H1 (cell line): Measurements from ENCODE around the gene HES7. TPM values are rescaled to one million over a fixed set of nuclear protein-coding genes. Genes with fewer than 3 reads are reported as not detected.
"Not testable (repeated sequence)": the region's sequence is repeated elsewhere in the genome, so short reads cannot be mapped to it uniquely, and the experiment has no call there.

Source experiments
- CTCF ChIA-PET: fragments of 300-600 bp; sonication (Branson Sonifier 250); formaldehyde crosslinking; loops from one replicate; lab custom pipeline; 2021; ENCODE audit not compliant: partially characterized antibody; lab: Charles Lee
- POLR2A ChIA-PET: fragments of 300-600 bp; sonication (Branson Sonifier 250); formaldehyde crosslinking; loops from one replicate; lab custom pipeline; 2021; ENCODE audit warnings: inconsistent platforms; ENCODE audit not compliant: partially characterized antibody; lab: Charles Lee
- DNase-seq, 2 experiments: peaks; one replicate each; pipeline versions ENCODE4 v3.0.0 to v3.0.0-alpha.2; 2010 to 2022; ENCODE audit warnings: low spot score in 2 of 2, low read depth in 1 of 2, mixed read lengths in 1 of 2
- FAIRE-seq: peaks from 2 replicates; lab custom pipeline; 2011; peaks lifted over from hg19 to GRCh38; lab: Jason Lieb, UNC
- H2AFZ ChIP-seq: 2 replicates; pipeline ENCODE4 v1.8.1; 2012; ENCODE audit warnings: low read length, inconsistent platforms
- H2AK5ac ChIP-seq: 2 replicates; pipeline ENCODE4 v1.6.1; 2013; ENCODE audit warnings: low read depth, low read length
- H2BK120ac ChIP-seq: replicated peaks from 2 replicates; pipeline ENCODE3; 2013; ENCODE audit warnings: low read depth, low read length, inconsistent platforms
- H2BK12ac ChIP-seq: 2 replicates; pipeline ENCODE4 v1.6.1; 2013; ENCODE audit warnings: low read depth, low read length
- H2BK15ac ChIP-seq: 2 replicates; pipeline ENCODE4 v1.6.1; 2013; ENCODE audit warnings: low read length
- H2BK20ac ChIP-seq: 2 replicates; pipeline ENCODE4 v1.6.1; 2013; ENCODE audit warnings: low read length
- H2BK5ac ChIP-seq: 2 replicates; pipeline ENCODE4 v1.6.1; 2013; ENCODE audit warnings: low read depth, low read length
- H3K14ac ChIP-seq: 2 replicates; pipeline ENCODE4 v1.6.1; 2013; ENCODE audit warnings: inconsistent platforms; ENCODE audit not compliant: insufficient read length
- H3K18ac ChIP-seq: 2 replicates; pipeline ENCODE4 v1.6.1; 2013; ENCODE audit warnings: low read length; ENCODE audit errors: extremely low read depth
- H3K23ac ChIP-seq: 2 replicates; pipeline ENCODE4 v1.6.1; 2013; ENCODE audit warnings: inconsistent platforms; ENCODE audit not compliant: insufficient read length
- H3K23me2 ChIP-seq: 2 replicates; pipeline ENCODE4 v1.6.1; 2013; ENCODE audit warnings: low read depth, low read length
- H3K27ac ChIP-seq: 2 replicates; pipeline ENCODE4 v1.6.1; 2011; ENCODE audit warnings: low read depth, low read length, inconsistent platforms
- H3K27me3 ChIP-seq, 4 experiments: replicated peaks in 1 of 4; 1 replicate in 1 of 4; 2 replicates in 3 of 4; pipeline versions ENCODE4 v1.6.1 to v1.8.1; 2011 to 2013; ENCODE audit warnings: low read length in 3 of 4, mild to moderate bottlenecking in 3 of 4, inconsistent platforms in 2 of 4, mixed read lengths in 2 of 4, moderate library complexity in 1 of 4; ENCODE audit not compliant: control insufficient read depth in 3 of 4, insufficient read depth in 3 of 4; ENCODE audit errors: extremely low read depth in 1 of 4
- H3K36me3 ChIP-seq, 4 experiments: 2 replicates each; pipeline versions ENCODE4 v1.6.1 to v1.8.1; 2011 to 2013; ENCODE audit warnings: mild to moderate bottlenecking in 4 of 4, low read length in 3 of 4, moderate library complexity in 2 of 4, control low read depth in 1 of 4, inconsistent platforms in 1 of 4; ENCODE audit not compliant: insufficient read depth in 4 of 4, control insufficient read depth in 2 of 4
- H3K4ac ChIP-seq: replicated peaks from 2 replicates; pipeline ENCODE3; 2013; ENCODE audit warnings: low read length, low read depth, mixed read lengths, inconsistent platforms; ENCODE audit not compliant: insufficient read length
- H3K4me1 ChIP-seq, 4 experiments: replicated peaks in 1 of 4; 1 replicate in 1 of 4; 2 replicates in 3 of 4; pipeline versions ENCODE4 v1.6.1 to v1.8.1; 2011 to 2013; ENCODE audit warnings: low read length in 3 of 4, inconsistent platforms in 2 of 4, mixed read lengths in 1 of 4; ENCODE audit not compliant: insufficient read depth in 4 of 4, control insufficient read depth in 3 of 4
- H3K4me2 ChIP-seq, 2 experiments: 2 replicates each; pipeline versions ENCODE4 v1.6.1 to v1.8.1; 2011 to 2013; ENCODE audit warnings: low read depth in 2 of 2, low read length in 2 of 2, control low read depth in 1 of 2, inconsistent platforms in 1 of 2, mild to moderate bottlenecking in 1 of 2; ENCODE audit not compliant: insufficient read depth in 1 of 2
- H3K4me3 ChIP-seq, 4 experiments: fragments of 200-600, 300-600 bp in 1 of 4; sonication (generic), shearing (Covaris generic), sonication (Bioruptor Twin) in 1 of 4; 2 replicates each; pipeline versions ENCODE4 v1.5.1 to v1.8.1; 2011 to 2016; ENCODE audit warnings: low read length in 4 of 4, low read depth in 3 of 4, control low read depth in 2 of 4, inconsistent platforms in 2 of 4, mild to moderate bottlenecking in 2 of 4, mixed read lengths in 1 of 4, moderate library complexity in 1 of 4; ENCODE audit not compliant: insufficient read depth in 2 of 4; ENCODE audit errors: extremely low read depth in 1 of 4
- H3K56ac ChIP-seq: replicated peaks from 2 replicates; pipeline ENCODE3; 2013; ENCODE audit warnings: low read depth, mild to moderate bottlenecking, mixed read lengths, low read length, inconsistent platforms; ENCODE audit not compliant: insufficient read length
- H3K79me1 ChIP-seq: 2 replicates; pipeline ENCODE4 v1.6.1; 2013; ENCODE audit warnings: low read depth, low read length, control low read depth
- H3K79me2 ChIP-seq, 2 experiments: 2 replicates each; pipeline versions ENCODE4 v1.6.1 to v1.8.1; 2012 to 2013; ENCODE audit warnings: low read length in 2 of 2, mild to moderate bottlenecking in 2 of 2, inconsistent platforms in 1 of 2; ENCODE audit not compliant: insufficient read depth in 2 of 2, control insufficient read depth in 1 of 2
- H3K9ac ChIP-seq, 4 experiments: replicated peaks in 1 of 4; 1 replicate in 1 of 4; 2 replicates in 3 of 4; pipeline versions ENCODE4 v1.6.1 to v1.8.1; 2011 to 2013; ENCODE audit warnings: low read depth in 3 of 4, low read length in 3 of 4, control low read depth in 2 of 4, mild to moderate bottlenecking in 2 of 4, moderate library complexity in 2 of 4, inconsistent platforms in 1 of 4; ENCODE audit errors: extremely low read depth in 1 of 4
- H3K9me3 ChIP-seq, 2 experiments: 2 replicates each; pipeline versions ENCODE4 v1.6.1 to v1.8.1; 2012 to 2013; ENCODE audit warnings: mild to moderate bottlenecking in 2 of 2, moderate library complexity in 2 of 2, control low read depth in 1 of 2, inconsistent platforms in 1 of 2, low read depth in 1 of 2, low read length in 1 of 2, mixed read lengths in 1 of 2; ENCODE audit not compliant: insufficient read depth in 2 of 2
- H4K20me1 ChIP-seq, 2 experiments: replicated peaks in 1 of 2; 2 replicates each; pipeline versions ENCODE3 to v1.8.1; 2011 to 2013; ENCODE audit warnings: inconsistent platforms in 2 of 2, low read length in 2 of 2, mild to moderate bottlenecking in 1 of 2; ENCODE audit not compliant: insufficient read depth in 2 of 2, control insufficient read depth in 1 of 2
- H4K5ac ChIP-seq: 2 replicates; pipeline ENCODE4 v1.6.1; 2013; ENCODE audit warnings: low read length, low read depth, mixed read lengths, inconsistent platforms; ENCODE audit not compliant: insufficient read length
- H4K8ac ChIP-seq: 2 replicates; pipeline ENCODE4 v1.8.0; 2013; ENCODE audit warnings: mild to moderate bottlenecking, moderate library complexity, low read length, inconsistent platforms; ENCODE audit not compliant: insufficient read depth; ENCODE audit errors: extremely low read depth
- H4K91ac ChIP-seq: replicated peaks from 2 replicates; pipeline ENCODE3; 2013; ENCODE audit warnings: low read length, mixed read lengths, inconsistent platforms; ENCODE audit not compliant: insufficient read length
- BRCA1 ChIP-seq: IDR thresholded peaks from 2 replicates; pipeline ENCODE4 v1.6.1; 2012; ENCODE audit warnings: low read depth, low read length, improper control_type of control experiment
- KDM1A ChIP-seq: fragments of 200-600, 300-600 bp; sonication (generic); IDR thresholded peaks from 2 replicates; pipeline ENCODE4 v1.7.1; 2016; ENCODE audit warnings: mild to moderate bottlenecking, low read length, borderline replicate concordance
- POLR2AphosphoS5 ChIP-seq: IDR thresholded peaks from 2 replicates; pipeline ENCODE4 v1.6.1; 2011; ENCODE audit warnings: low read depth, low read length
- TCF12 ChIP-seq: IDR thresholded peaks from 2 replicates; pipeline ENCODE4 v1.6.1; 2011; ENCODE audit warnings: low read depth, mild to moderate bottlenecking, low read length
- WGBS, 2 experiments: shearing (Covaris generic) in 1 of 2; methylation state at CpG; one replicate each; pipeline versions ENCODE4 v1.1.6 to v1.1.7; 2013 to 2015; ENCODE audit warnings: low lambda C conversion rate in 2 of 2, mixed read lengths in 2 of 2, inconsistent platforms in 1 of 2, low coverage in 1 of 2, missing lambda C conversion rate in 1 of 2; ENCODE audit not compliant: insufficient replicate concordance in 2 of 2, insufficient coverage in 1 of 2, insufficient read length in 1 of 2; ENCODE audit errors: extremely low coverage in 1 of 2, missing lambda C conversion rate in 1 of 2; 5-methylcytosine and 5-hydroxymethylcytosine counted together
- polyA plus RNA-seq, 7 experiments: library from polyadenylated mRNA; depleted of rRNA in 3 of 7; stranded (reverse) in 5 of 7; unstranded in 2 of 7; fragments of >200 nt in 5 of 7; fragments of 200-250 nt in 2 of 7; gene quantifications; 1 replicate in 5 of 7; 2 replicates in 1 of 7; 4 replicates in 1 of 7; pipeline versions ENCODE4 v1.2.1 to v1.2.3, GENCODE V29; 2011 to 2013; ENCODE audit warnings: missing spikeins in 2 of 7, mixed read lengths in 2 of 7
- total RNA-seq: library from RNA; stranded (reverse); fragmentation: NEBNext Ultra II Directional; extraction: Animal tissue kit (Norgen Biotek cat#: 25700); gene quantifications from 2 replicates; pipeline ENCODE4 v1.2.1, GENCODE V29; 2021
- TF ChIP-seq, protein P1 (sequence below): IDR thresholded peaks from 2 replicates; pipeline ENCODE4 v1.6.1; 2011; ENCODE audit warnings: low read length, improper control_type of control experiment

HES7 gene
- total and polyA plus RNA-seq, 2 of the 8 experiments (the other 6 are each of a cell fraction or from before 2014, with no cell fraction given), result 0.20 to 0.32 TPM

DNA sequence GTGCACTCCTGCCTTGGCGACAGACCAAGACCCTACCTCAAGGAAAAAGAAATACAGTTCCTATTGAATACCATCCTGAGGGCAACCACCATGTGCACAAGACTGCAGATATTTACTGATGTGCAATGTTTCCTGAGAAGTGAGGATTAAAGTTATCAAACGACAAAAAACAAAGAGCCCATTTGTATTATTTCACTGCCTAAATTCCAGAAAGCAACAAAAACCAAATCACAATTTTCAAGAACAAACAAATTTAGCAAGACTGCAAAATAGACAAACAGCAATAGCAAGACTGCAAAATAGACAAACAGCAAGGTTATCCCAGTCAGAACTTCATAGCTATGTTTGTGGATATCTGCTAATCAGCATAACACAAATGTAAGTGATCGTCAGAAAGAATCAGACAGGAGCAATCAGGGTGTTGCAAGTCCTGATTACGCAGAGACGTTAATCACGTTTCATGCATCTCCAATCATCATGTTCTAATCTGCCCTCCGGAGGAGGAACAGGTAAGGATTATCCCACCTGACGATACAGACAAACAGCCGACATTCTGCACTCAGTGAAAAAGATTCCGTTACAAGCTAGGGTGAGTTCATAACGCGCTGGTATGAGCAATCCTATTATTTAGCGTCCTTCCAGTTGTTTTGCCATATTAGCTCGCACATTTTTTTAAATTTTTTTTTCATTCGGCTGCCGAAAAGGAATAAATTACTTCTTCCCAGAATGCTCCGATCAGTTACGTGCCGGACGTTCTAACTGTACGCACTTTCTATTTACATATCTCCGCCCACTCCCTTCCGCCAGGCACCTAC is 49.4 kb upstream of the HES7 start (continued):
- TF ChIP-seq POLR2AphosphoS5, result peak; percentile 100
- TF ChIP-seq, protein P1, sequence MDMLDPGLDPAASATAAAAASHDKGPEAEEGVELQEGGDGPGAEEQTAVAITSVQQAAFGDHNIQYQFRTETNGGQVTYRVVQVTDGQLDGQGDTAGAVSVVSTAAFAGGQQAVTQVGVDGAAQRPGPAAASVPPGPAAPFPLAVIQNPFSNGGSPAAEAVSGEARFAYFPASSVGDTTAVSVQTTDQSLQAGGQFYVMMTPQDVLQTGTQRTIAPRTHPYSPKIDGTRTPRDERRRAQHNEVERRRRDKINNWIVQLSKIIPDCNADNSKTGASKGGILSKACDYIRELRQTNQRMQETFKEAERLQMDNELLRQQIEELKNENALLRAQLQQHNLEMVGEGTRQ, result no peak
- no peak for TF ChIP-seq KDM1A
- TF ChIP-seq BRCA1, result peak; percentile 27; the same call in 1 of the 2 replicates
- TF ChIP-seq TCF12, result peak; percentile 86; the same call in 1 of the 2 replicates

DNA sequence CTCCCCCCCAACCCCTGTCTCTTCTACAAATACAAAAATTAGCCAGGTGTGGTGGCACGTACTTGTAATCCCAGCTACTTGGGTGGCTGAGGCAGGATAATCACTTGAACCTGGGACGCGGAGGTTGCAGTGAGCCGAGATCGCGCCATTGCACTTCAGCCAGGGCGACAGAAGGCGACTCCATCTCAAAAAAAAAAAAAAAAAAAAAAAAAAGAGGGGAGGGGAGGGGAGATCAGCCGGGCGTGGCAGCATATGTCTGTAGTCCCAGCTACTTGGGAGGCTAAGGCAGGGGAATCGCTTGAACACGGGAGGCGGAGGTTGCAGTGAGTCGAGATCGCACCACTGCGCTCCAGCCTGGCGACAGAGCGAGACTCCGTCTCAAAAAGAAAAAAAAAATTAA is 46.3 kb upstream of the HES7 start:
- not testable (repeated sequence) for DNase-seq, H3K79me1 ChIP-seq, H2BK12ac ChIP-seq, H4K5ac ChIP-seq, H4K8ac ChIP-seq, H3K27ac ChIP-seq, H3K14ac ChIP-seq, H3K4me2 ChIP-seq, H3K9me3 ChIP-seq, H3K27me3 ChIP-seq, H3K9ac ChIP-seq, H3K4me3 ChIP-seq, H3K56ac ChIP-seq, H3K4me1 ChIP-seq, H3K23me2 ChIP-seq, H3K23ac ChIP-seq, H2BK15ac ChIP-seq, H4K20me1 ChIP-seq, H2BK120ac ChIP-seq, H3K18ac ChIP-seq, H4K91ac ChIP-seq, H3K79me2 ChIP-seq, H2AK5ac ChIP-seq, H3K4ac ChIP-seq, H2BK20ac ChIP-seq, H2AFZ ChIP-seq, H3K36me3 ChIP-seq, H2BK5ac ChIP-seq, FAIRE-seq
- POLR2A ChIA-PET, result interaction anchor here (0.6 to 9.3 kb wide), 5 partner anchors 9 to 212 kb away, joined by 3 to 289 read pairs (median 3); partner anchors contain the start of gene VAMP2
- CTCF ChIA-PET, result interaction anchor here (0.8 to 2.0 kb wide), 4 partner anchors 10 to 37 kb away, joined by 3 to 8 read pairs (median 4); no protein-coding TSS in a partner anchor
- 93% methylated on average over 17 of the region's 19 CpGs; no CpG with 5 or more reads in 1 of the 2 experiments for WGBS, 2 experiments
